Liver (tissue), 9 donors: Measurements from ENCODE around the gene TGM4. TPM values are rescaled to one million over a fixed set of nuclear protein-coding genes. Genes with fewer than 3 reads are reported as not detected.

Experiments used
- DNase-seq: peaks from one replicate; pipeline ENCODE4 v3.0.0-alpha.2; 2017; ENCODE audit warnings: low spot score
- H3K27ac ChIP-seq, 2 donors: one replicate each; pipeline ENCODE4 v1.7.0; 2013; ENCODE audit warnings: inconsistent platforms in 2 of 2, low read length in 2 of 2, control low read depth in 1 of 2, low read depth in 1 of 2, mild to moderate bottlenecking in 1 of 2
- H3K27me3 ChIP-seq, 4 donors: one replicate each; pipeline versions ENCODE4 v1.6.1 to v1.7.0; 2013; ENCODE audit warnings: low read length in 3 of 4, inconsistent platforms in 1 of 4, mild to moderate bottlenecking in 1 of 4, moderate library complexity in 1 of 4; ENCODE audit not compliant: control insufficient read depth in 4 of 4, insufficient read depth in 4 of 4
- H3K36me3 ChIP-seq, 4 donors: one replicate each; pipeline versions ENCODE4 v1.6.1 to v1.7.0; 2013; ENCODE audit warnings: low read length in 3 of 4, mild to moderate bottlenecking in 3 of 4, low read depth in 1 of 4, moderate library complexity in 1 of 4; ENCODE audit not compliant: control insufficient read depth in 4 of 4, insufficient read depth in 3 of 4
- H3K4me1 ChIP-seq, 4 donors: one replicate each; pipeline versions ENCODE4 v1.6.1 to v1.7.0; 2013; ENCODE audit warnings: low read length in 3 of 4, mild to moderate bottlenecking in 3 of 4, moderate library complexity in 1 of 4; ENCODE audit not compliant: control insufficient read depth in 4 of 4, insufficient read depth in 4 of 4
- H3K4me3 ChIP-seq, 3 donors: one replicate each; pipeline versions ENCODE4 v1.6.1 to v1.7.0; 2013; ENCODE audit warnings: low read length in 3 of 3, control low read depth in 1 of 3, low read depth in 1 of 3, mild to moderate bottlenecking in 1 of 3
- H3K9ac ChIP-seq, 2 donors: one replicate each; pipeline ENCODE4 v1.7.0; 2013; ENCODE audit warnings: low read length in 2 of 2, mild to moderate bottlenecking in 2 of 2, moderate library complexity in 2 of 2, control low read depth in 1 of 2, low read depth in 1 of 2
- H3K9me3 ChIP-seq, 4 donors: one replicate each; pipeline versions ENCODE4 v1.6.1 to v1.7.0; 2013; ENCODE audit warnings: low read length in 3 of 4; ENCODE audit not compliant: control insufficient read depth in 4 of 4
- ATF3 ChIP-seq: IDR thresholded peaks from 2 replicates; pipeline ENCODE4 v1.6.1; 2016; ENCODE audit warnings: antibody characterized with exemption
- CTCF ChIP-seq: fragments of 150-350 bp; IDR thresholded peaks from 2 replicates; pipeline ENCODE4 v1.5.1; 2017; ENCODE audit warnings: improper control_type of control experiment, low read depth, low read length; ENCODE audit not compliant: missing input control
- EGR1 ChIP-seq, 2 donors: IDR thresholded peaks; 2 replicates each; pipeline ENCODE4 v1.6.1; 2016 to 2018; ENCODE audit warnings: antibody characterized with exemption in 2 of 2, low read depth in 2 of 2
- FOXA1 ChIP-seq: IDR thresholded peaks from 2 replicates; pipeline ENCODE4 v1.6.1; 2016; ENCODE audit warnings: antibody characterized with exemption
- FOXA2 ChIP-seq: IDR thresholded peaks from 2 replicates; pipeline ENCODE4 v1.6.1; 2016; ENCODE audit warnings: antibody characterized with exemption
- GABPA ChIP-seq, 2 donors: IDR thresholded peaks in 1 of 2; conservative IDR thresholded peaks in 1 of 2; 2 replicates each; pipeline ENCODE4 v1.6.1; 2016; ENCODE audit warnings: antibody characterized with exemption in 2 of 2, mild to moderate bottlenecking in 1 of 2, moderate library complexity in 1 of 2
- HNF4A ChIP-seq, 2 donors: conservative IDR thresholded peaks; 2 replicates each; pipeline ENCODE4 v1.6.1; 2016; ENCODE audit warnings: antibody characterized with exemption in 2 of 2, mild to moderate bottlenecking in 2 of 2
- JUND ChIP-seq, 2 donors: IDR thresholded peaks; 2 replicates each; pipeline ENCODE4 v1.6.1; 2016; ENCODE audit warnings: antibody characterized with exemption in 2 of 2
- MAX ChIP-seq: IDR thresholded peaks from 2 replicates; pipeline ENCODE4 v1.6.1; 2016; ENCODE audit warnings: antibody characterized with exemption
- NR2F2 ChIP-seq: IDR thresholded peaks from 2 replicates; pipeline ENCODE4 v1.6.1; 2016; ENCODE audit warnings: antibody characterized with exemption
- RAD21 ChIP-seq, 2 donors: IDR thresholded peaks; 2 replicates each; pipeline ENCODE4 v1.6.1; 2016; ENCODE audit warnings: antibody characterized with exemption in 2 of 2, mild to moderate bottlenecking in 2 of 2
- RXRA ChIP-seq, 2 donors: IDR thresholded peaks; 2 replicates each; pipeline ENCODE4 v1.6.1; 2017 to 2018; ENCODE audit warnings: antibody characterized with exemption in 2 of 2, mild to moderate bottlenecking in 1 of 2
- SP1 ChIP-seq: IDR thresholded peaks from 2 replicates; pipeline ENCODE4 v1.6.1; 2018; ENCODE audit warnings: antibody characterized with exemption, mild to moderate bottlenecking
- TAF1 ChIP-seq: conservative IDR thresholded peaks from 2 replicates; pipeline ENCODE4 v1.6.1; 2016; ENCODE audit warnings: antibody characterized with exemption, mild to moderate bottlenecking
- YY1 ChIP-seq: IDR thresholded peaks from 2 replicates; pipeline ENCODE4 v1.6.1; 2016; ENCODE audit warnings: antibody characterized with exemption, mild to moderate bottlenecking
- ZBTB33 ChIP-seq: IDR thresholded peaks from 2 replicates; pipeline ENCODE4 v1.6.1; 2016; ENCODE audit warnings: antibody characterized with exemption
- WGBS: extraction: QIAGEN DNeasy Blood & Tissue Kit; methylation state at CpG from one replicate; pipeline ENCODE4 v1.1.7; 2013; 5-methylcytosine and 5-hydroxymethylcytosine counted together
- polyA plus RNA-seq, 2 donors: library from polyadenylated mRNA; stranded (reverse) in 1 of 2; unstranded in 1 of 2; fragments of 200-250 nt in 1 of 2; fragments of >200 nt in 1 of 2; fragmentation: Nextera tagmentation in 1 of 2; extraction: Ambion mirVana in 1 of 2; gene quantifications; one replicate each; pipeline versions ENCODE4 v1.2.1 to v1.2.3, GENCODE V29; 2013 to 2015
- total RNA-seq, 2 donors: library from RNA; depleted of rRNA; stranded (reverse); fragments of >200 nt; gene quantifications; one replicate each; pipeline ENCODE4 v1.2.3, GENCODE V29; 2014
- TF ChIP-seq, protein P1 (sequence below): IDR thresholded peaks from 2 replicates; pipeline ENCODE4 v1.6.1; 2016; ENCODE audit warnings: antibody characterized with exemption, mild to moderate bottlenecking
- donor health status: healthy.
- donor health status: healthy.
- donor health status: healthy.
- donor health status: healthy.
- donor health status: healthy.

TGM4 gene
- total and polyA plus RNA-seq, 4 donors, result not detected

GRCh38 chr3:44833394-44833793, 41.0 kb upstream of the TGM4 start:
- H3K36me3 ChIP-seq, result no peaks in the 10 kb centered on the region
- H3K9me3 ChIP-seq, result peaks cover 3 to 8% (median 5%) of the 10 kb centered on the region in 4 donors
- TF ChIP-seq FOXA2, result no peak
- no peak for TF ChIP-seq HNF4A (conservative IDR thresholded peaks at IDR 0.05)
- TF ChIP-seq SP1, result no peak
- no peak for TF ChIP-seq MAX
- no peak for TF ChIP-seq YY1
- no peak for TF ChIP-seq EGR1 (IDR thresholded peaks at IDR 0.05; ENCODE audit: low read depth in 2 of 2)
- no peak for TF ChIP-seq RXRA (IDR thresholded peaks at IDR 0.05)
- no peaks in the 10 kb centered on the region for H3K4me1 ChIP-seq
- H3K27ac ChIP-seq, result no peak overlapping the region
- H3K27me3 ChIP-seq, result no peaks in the 10 kb centered on the region
- no peak overlapping the region for H3K9ac ChIP-seq
- 89% methylated on average over 7 of the region's 7 CpGs for WGBS
- H3K4me3 ChIP-seq, result no peak overlapping the region
- DNase-seq, result no peak

GRCh38 chr3:44835684-44836083, 38.7 kb upstream of the TGM4 start:
- Histone ChIP-seq H3K4me3 (no peak overlapping the region), H3K36me3 (no peaks in the 10 kb centered on the region), H3K27ac (no peak overlapping the region), H3K9me3 (peaks cover 3 to 8% (median 5%) of the 10 kb centered on the region in 4 donors), H3K9ac (no peak overlapping the region), H3K27me3 (no peaks in the 10 kb centered on the region), H3K4me1 (no peaks in the 10 kb centered on the region)
- no peak for DNase-seq
- TF ChIP-seq CTCF (no peak), GABPA (IDR thresholded peaks at IDR 0.05 in 1 of 2, conservative IDR thresholded peaks at IDR 0.05 in 1 of 2) (no peak), JUND (IDR thresholded peaks at IDR 0.05) (no peak), ATF3 (no peak)
- 99% methylated on average over 3 of the region's 3 CpGs for WGBS

DNA sequence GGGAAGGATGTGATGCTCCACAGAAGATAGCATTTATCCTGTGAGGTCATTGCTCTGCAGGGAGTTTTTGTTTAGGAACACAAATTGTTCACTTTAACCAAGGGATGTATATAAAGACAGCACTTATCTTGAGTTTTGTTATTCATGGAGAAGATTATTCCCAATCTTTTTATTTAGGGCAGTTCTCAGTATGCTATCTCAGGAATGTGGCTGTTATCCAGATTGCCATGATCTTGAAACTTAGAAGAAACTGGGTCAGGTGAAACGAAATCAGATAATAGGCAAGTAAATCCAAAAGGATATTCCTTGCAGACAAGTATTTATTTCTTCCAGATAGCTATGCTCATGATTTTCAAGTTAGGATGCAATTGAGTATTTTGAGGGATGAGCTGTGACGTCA, 32.0 kb upstream of the TGM4 start:
- no peaks in the 10 kb centered on the region for H3K4me1 ChIP-seq
- no peak for DNase-seq
- no peak overlapping the region for H3K4me3 ChIP-seq
- no peak for TF ChIP-seq JUND (IDR thresholded peaks at IDR 0.05)
- TF ChIP-seq TAF1, result no peak
- TF ChIP-seq MAX, result no peak
- no peak for TF ChIP-seq HNF4A (conservative IDR thresholded peaks at IDR 0.05)
- TF ChIP-seq, protein P1, sequence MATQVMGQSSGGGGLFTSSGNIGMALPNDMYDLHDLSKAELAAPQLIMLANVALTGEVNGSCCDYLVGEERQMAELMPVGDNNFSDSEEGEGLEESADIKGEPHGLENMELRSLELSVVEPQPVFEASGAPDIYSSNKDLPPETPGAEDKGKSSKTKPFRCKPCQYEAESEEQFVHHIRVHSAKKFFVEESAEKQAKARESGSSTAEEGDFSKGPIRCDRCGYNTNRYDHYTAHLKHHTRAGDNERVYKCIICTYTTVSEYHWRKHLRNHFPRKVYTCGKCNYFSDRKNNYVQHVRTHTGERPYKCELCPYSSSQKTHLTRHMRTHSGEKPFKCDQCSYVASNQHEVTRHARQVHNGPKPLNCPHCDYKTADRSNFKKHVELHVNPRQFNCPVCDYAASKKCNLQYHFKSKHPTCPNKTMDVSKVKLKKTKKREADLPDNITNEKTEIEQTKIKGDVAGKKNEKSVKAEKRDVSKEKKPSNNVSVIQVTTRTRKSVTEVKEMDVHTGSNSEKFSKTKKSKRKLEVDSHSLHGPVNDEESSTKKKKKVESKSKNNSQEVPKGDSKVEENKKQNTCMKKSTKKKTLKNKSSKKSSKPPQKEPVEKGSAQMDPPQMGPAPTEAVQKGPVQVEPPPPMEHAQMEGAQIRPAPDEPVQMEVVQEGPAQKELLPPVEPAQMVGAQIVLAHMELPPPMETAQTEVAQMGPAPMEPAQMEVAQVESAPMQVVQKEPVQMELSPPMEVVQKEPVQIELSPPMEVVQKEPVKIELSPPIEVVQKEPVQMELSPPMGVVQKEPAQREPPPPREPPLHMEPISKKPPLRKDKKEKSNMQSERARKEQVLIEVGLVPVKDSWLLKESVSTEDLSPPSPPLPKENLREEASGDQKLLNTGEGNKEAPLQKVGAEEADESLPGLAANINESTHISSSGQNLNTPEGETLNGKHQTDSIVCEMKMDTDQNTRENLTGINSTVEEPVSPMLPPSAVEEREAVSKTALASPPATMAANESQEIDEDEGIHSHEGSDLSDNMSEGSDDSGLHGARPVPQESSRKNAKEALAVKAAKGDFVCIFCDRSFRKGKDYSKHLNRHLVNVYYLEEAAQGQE, result no peak
- TF ChIP-seq RAD21 (IDR thresholded peaks at IDR 0.05), result no peak
- TF ChIP-seq FOXA1, result no peak
- no peak for TF ChIP-seq SP1
- TF ChIP-seq RXRA (IDR thresholded peaks at IDR 0.05), result no peak
- TF ChIP-seq NR2F2, result no peak
- no peak for TF ChIP-seq ZBTB33
- no peak for TF ChIP-seq FOXA2
- no peak for TF ChIP-seq CTCF
- no peak for TF ChIP-seq EGR1 (IDR thresholded peaks at IDR 0.05; ENCODE audit: low read depth in 2 of 2)
- TF ChIP-seq ATF3, result no peak
- H3K27ac ChIP-seq, result no peak overlapping the region
- H3K36me3 ChIP-seq, result no peaks in the 10 kb centered on the region
- no peak overlapping the region for H3K9ac ChIP-seq
- WGBS, result 95% methylated on average over 2 of the region's 2 CpGs
- H3K27me3 ChIP-seq, result no peaks in the 10 kb centered on the region
- H3K9me3 ChIP-seq, result no peaks in the 10 kb centered on the region
